Upper lobe of right lung (tissue), 1 donor: Measurements from ENCODE around the gene JMY. TPM values are rescaled to one million over a fixed set of nuclear protein-coding genes. Genes with fewer than 3 reads are reported as not detected.

ENCODE experiments used
- ATAC-seq: fragments of 200-7000 bp; cut with Tn5 transposase; one replicate; pipeline ENCODE4 v1.9.1; 2020; ENCODE audit warnings: mild to moderate bottlenecking, moderate library complexity
- DNase-seq: peaks from one replicate; pipeline ENCODE4 v3.0.0-alpha.2; 2020
- H3K27ac ChIP-seq: fragments of 200-600 bp; one replicate; pipeline ENCODE4 v1.8.0; 2022
- H3K27me3 ChIP-seq: fragments of 200-600 bp; one replicate; pipeline ENCODE4 v1.8.0; 2022; ENCODE audit warnings: mild to moderate bottlenecking
- H3K36me3 ChIP-seq: fragments of 200-600 bp; one replicate; pipeline ENCODE4 v1.8.0; 2022
- H3K4me1 ChIP-seq: fragments of 200-600 bp; one replicate; pipeline ENCODE4 v1.8.0; 2022
- H3K4me3 ChIP-seq: fragments of 200-600 bp; one replicate; pipeline ENCODE4 v1.8.0; 2022; ENCODE audit warnings: mild to moderate bottlenecking
- H3K9me3 ChIP-seq: fragments of 200-600 bp; one replicate; pipeline ENCODE4 v1.8.0; 2022
- intact Hi-C: fragments of 100-400 bp; cut with DNase I; formaldehyde crosslinking; loops from one replicate; pipeline ENCODE4 v1.11.0; 2022
- long read RNA-seq: library from polyadenylated mRNA; unstranded; transcript quantifications from one replicate; pipeline ENCODE4 v2.0.0, GENCODE V29; 2021
- total RNA-seq: library from RNA; stranded (reverse); fragmentation: NEBNext Ultra II Directional; extraction: Animal tissue kit (Norgen Biotek cat#: 25700); gene quantifications from one replicate; pipeline ENCODE4 v1.2.1, GENCODE V29; 2021
- TF ChIP-seq, protein P1 (sequence below): fragments of 200-600 bp; IDR thresholded peaks from one replicate; pipeline ENCODE4 v1.8.0; 2022; ENCODE audit warnings: antibody characterized with exemption
- donor health status: DM: no; HTN: yes; CAD: no; lungs with severe emphysema.

JMY gene, protein sequence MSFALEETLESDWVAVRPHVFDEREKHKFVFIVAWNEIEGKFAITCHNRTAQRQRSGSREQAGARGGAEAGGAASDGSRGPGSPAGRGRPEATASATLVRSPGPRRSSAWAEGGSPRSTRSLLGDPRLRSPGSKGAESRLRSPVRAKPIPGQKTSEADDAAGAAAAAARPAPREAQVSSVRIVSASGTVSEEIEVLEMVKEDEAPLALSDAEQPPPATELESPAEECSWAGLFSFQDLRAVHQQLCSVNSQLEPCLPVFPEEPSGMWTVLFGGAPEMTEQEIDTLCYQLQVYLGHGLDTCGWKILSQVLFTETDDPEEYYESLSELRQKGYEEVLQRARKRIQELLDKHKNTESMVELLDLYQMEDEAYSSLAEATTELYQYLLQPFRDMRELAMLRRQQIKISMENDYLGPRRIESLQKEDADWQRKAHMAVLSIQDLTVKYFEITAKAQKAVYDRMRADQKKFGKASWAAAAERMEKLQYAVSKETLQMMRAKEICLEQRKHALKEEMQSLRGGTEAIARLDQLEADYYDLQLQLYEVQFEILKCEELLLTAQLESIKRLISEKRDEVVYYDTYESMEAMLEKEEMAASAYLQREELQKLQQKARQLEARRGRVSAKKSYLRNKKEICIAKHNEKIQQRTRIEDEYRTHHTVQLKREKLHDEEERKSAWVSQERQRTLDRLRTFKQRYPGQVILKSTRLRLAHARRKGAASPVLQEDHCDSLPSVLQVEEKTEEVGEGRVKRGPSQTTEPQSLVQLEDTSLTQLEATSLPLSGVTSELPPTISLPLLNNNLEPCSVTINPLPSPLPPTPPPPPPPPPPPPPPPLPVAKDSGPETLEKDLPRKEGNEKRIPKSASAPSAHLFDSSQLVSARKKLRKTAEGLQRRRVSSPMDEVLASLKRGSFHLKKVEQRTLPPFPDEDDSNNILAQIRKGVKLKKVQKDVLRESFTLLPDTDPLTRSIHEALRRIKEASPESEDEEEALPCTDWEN
- 10.9 TPM for total RNA-seq
- long read RNA-seq, full-length matches to known transcripts: 1 of 6 reads
- long read RNA-seq, partial matches to known transcripts: 5 of 6 reads
- long read RNA-seq, other reads (novel, unspliced or antisense): 0 of 6 reads

- Histone ChIP-seq H3K4me1 (peaks cover 13% of the 10 kb centered on the region), H3K27ac (peak within 1 kb of the TSS; percentile 89), H3K9me3 (no peaks in the 10 kb centered on the region), H3K27me3 (no peaks in the 10 kb centered on the region), H3K36me3 (no peaks in the 10 kb centered on the region), H3K4me3 (peak within 1 kb of the TSS; percentile 93)
- TF ChIP-seq, protein P1, sequence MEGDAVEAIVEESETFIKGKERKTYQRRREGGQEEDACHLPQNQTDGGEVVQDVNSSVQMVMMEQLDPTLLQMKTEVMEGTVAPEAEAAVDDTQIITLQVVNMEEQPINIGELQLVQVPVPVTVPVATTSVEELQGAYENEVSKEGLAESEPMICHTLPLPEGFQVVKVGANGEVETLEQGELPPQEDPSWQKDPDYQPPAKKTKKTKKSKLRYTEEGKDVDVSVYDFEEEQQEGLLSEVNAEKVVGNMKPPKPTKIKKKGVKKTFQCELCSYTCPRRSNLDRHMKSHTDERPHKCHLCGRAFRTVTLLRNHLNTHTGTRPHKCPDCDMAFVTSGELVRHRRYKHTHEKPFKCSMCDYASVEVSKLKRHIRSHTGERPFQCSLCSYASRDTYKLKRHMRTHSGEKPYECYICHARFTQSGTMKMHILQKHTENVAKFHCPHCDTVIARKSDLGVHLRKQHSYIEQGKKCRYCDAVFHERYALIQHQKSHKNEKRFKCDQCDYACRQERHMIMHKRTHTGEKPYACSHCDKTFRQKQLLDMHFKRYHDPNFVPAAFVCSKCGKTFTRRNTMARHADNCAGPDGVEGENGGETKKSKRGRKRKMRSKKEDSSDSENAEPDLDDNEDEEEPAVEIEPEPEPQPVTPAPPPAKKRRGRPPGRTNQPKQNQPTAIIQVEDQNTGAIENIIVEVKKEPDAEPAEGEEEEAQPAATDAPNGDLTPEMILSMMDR: no peak
- intact Hi-C loops: no loop called here
- ATAC-seq: peak; percentile 96
- DNase-seq: peak; percentile 94
These were observed at the start of gene JMY for GRCh38 chr5:79235634-79236361. JMY (plus strand) TSS chr5:79236131; CDS start chr5:79236651, 520 bp downstream.

GRCh38 chr5:79186455-79186854 is 49.5 kb upstream of the JMY start:
- Histone ChIP-seq H3K27ac (no peak overlapping the region), H3K4me3 (no peak overlapping the region), H3K27me3 (no peaks in the 10 kb centered on the region), H3K4me1 (no peaks in the 10 kb centered on the region), H3K36me3 (no peaks in the 10 kb centered on the region), H3K9me3 (no peaks in the 10 kb centered on the region)
- ATAC-seq (no peak), DNase-seq (no peak)
- intact Hi-C loops: no loop called here
- TF ChIP-seq, protein P1: no peak

- H3K4me3 ChIP-seq: no peak overlapping the region
- ATAC-seq: no peak
These were observed 46.3 kb upstream of the JMY start for GRCh38 chr5:79189439-79190234.

DNA sequence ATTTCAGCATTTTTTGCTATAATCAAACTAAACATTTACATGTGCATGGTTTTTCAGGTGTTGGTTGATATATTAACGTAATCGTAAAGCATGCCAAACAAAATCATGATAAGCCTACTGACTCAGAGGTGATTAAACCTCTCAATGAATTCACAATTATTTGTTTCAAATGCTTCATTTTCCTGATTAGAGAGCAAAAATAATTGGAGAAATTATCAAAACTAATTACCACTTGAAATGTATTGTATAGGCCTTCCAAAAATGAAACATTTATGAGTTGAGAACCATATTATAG is 45.7 kb upstream of the JMY start:
- Histone ChIP-seq H3K4me3 (no peak overlapping the region), H3K27ac (no peak overlapping the region), H3K27me3 (no peaks in the 10 kb centered on the region), H3K9me3 (no peaks in the 10 kb centered on the region), H3K36me3 (no peaks in the 10 kb centered on the region), H3K4me1 (no peaks in the 10 kb centered on the region)
- DNase-seq (no peak), ATAC-seq (no peak)
- intact Hi-C loops: no loop called here
- TF ChIP-seq, protein P1: no peak

More at GRCh38 chr5:79189439-79190234, 46.3 kb upstream of the JMY start:
- DNase-seq: no peak
- H3K27me3 ChIP-seq: no peaks in the 10 kb centered on the region
- no peaks in the 10 kb centered on the region for H3K4me1 ChIP-seq
- no peaks in the 10 kb centered on the region for H3K9me3 ChIP-seq
- no peak overlapping the region for H3K27ac ChIP-seq
- intact Hi-C loops: no loop called here
- H3K36me3 ChIP-seq: no peaks in the 10 kb centered on the region
- TF ChIP-seq, protein P1: no peak
